HEK293T (cell line): ENCODE data around the gene INTS15.

Source experiments
- ARNT ChIP-seq: fragments of 450-650 bp; IDR thresholded peaks from 2 replicates; pipeline ENCODE4 v1.6.1; 2017; ENCODE audit warnings: mild to moderate bottlenecking
- BHLHE40 ChIP-seq: fragments of 450-650 bp; IDR thresholded peaks from 2 replicates; pipeline ENCODE4 v1.6.1; 2016; ENCODE audit warnings: mild to moderate bottlenecking, moderate library complexity, borderline replicate concordance
- FOXA1 ChIP-seq: fragments of 450-650 bp; IDR thresholded peaks from 2 replicates; pipeline ENCODE4 v1.6.1; 2016; ENCODE audit warnings: mild to moderate bottlenecking
- FOXM1 ChIP-seq: fragments of 450-650 bp; IDR thresholded peaks from 2 replicates; pipeline ENCODE4 v1.6.1; 2017; ENCODE audit warnings: mild to moderate bottlenecking, borderline replicate concordance
- L3MBTL2 ChIP-seq: fragments of 450-650 bp; conservative IDR thresholded peaks from 2 replicates; pipeline ENCODE4 v1.6.1; 2016; ENCODE audit warnings: mild to moderate bottlenecking
- NFRKB ChIP-seq: fragments of 450-650 bp; IDR thresholded peaks from 2 replicates; pipeline ENCODE4 v1.6.1; 2016; ENCODE audit warnings: mild to moderate bottlenecking, moderate library complexity
- PKNOX1 ChIP-seq: fragments of 450-650 bp; IDR thresholded peaks from 2 replicates; pipeline ENCODE4 v1.6.1; 2016
- SP1 ChIP-seq: fragments of 450-650 bp; IDR thresholded peaks from 2 replicates; pipeline ENCODE4 v1.6.1; 2017
- TARDBP ChIP-seq: fragments of 450-650 bp; IDR thresholded peaks from 2 replicates; pipeline ENCODE4 v1.6.1; 2016

GRCh38 chr7:6628045-6628444, 38.2 kb downstream of the INTS15 start:
- no peak for TF ChIP-seq ARNT
- no peak for TF ChIP-seq BHLHE40
- no peak for TF ChIP-seq L3MBTL2
- TF ChIP-seq NFRKB = no peak
- no peak for TF ChIP-seq FOXM1
- peak; percentile 32; the same call in 1 of the 2 replicates for TF ChIP-seq PKNOX1
- no peak for TF ChIP-seq FOXA1
- no peak for TF ChIP-seq TARDBP
- no peak for TF ChIP-seq SP1
